Measurements from ENCODE around the gene GRIK4.
A peak's percentile ranks its signal among the peaks of the same experiment; 100 is the strongest.
"Not testable (repeated sequence)": the region's sequence is repeated elsewhere in the genome, so short reads cannot be mapped to it uniquely, and the experiment has no call there.

The GRIK4 gene

GRCh38 chr11:120613264-120614226, 102.0 kb downstream of the GRIK4 start:
- no peak for DNase-seq

- no peak for DNase-seq
Observed at GRCh38 chr11:120615391-120615790, 103.8 kb downstream of the GRIK4 start.

- DNase-seq = no peak
Observed at GRCh38 chr11:120618399-120618798, 106.9 kb downstream of the GRIK4 start.

- no peak for DNase-seq
Observed at GRCh38 chr11:120622189-120622875, 110.8 kb downstream of the GRIK4 start.

GRCh38 chr11:120624992-120625391, 113.4 kb downstream of the GRIK4 start:
- not testable (repeated sequence) for DNase-seq

GRCh38 chr11:120625565-120625964, 114.0 kb downstream of the GRIK4 start:
- DNase-seq = no peak

- no peak for DNase-seq
Observed at GRCh38 chr11:120626791-120627190, 115.2 kb downstream of the GRIK4 start.

GRCh38 chr11:120627327-120628163, 116.0 kb downstream of the GRIK4 start:
- DNase-seq = no peak

GRCh38 chr11:120629407-120630080, 118.0 kb downstream of the GRIK4 start:
- no peak for DNase-seq

GRCh38 chr11:120630122-120630521, 118.6 kb downstream of the GRIK4 start:
- no peak for DNase-seq

GRCh38 chr11:120632579-120632978, 121.0 kb downstream of the GRIK4 start:
- no peak for DNase-seq

- no peak for DNase-seq
Observed at GRCh38 chr11:120633616-120634393, 122.3 kb downstream of the GRIK4 start.

- DNase-seq = no peak
Observed at GRCh38 chr11:120634706-120635105, 123.2 kb downstream of the GRIK4 start.

- DNase-seq = no peak
Observed at GRCh38 chr11:120635136-120635810, 123.7 kb downstream of the GRIK4 start.

- DNase-seq = no peak
Observed at GRCh38 chr11:120637131-120637530, 125.6 kb downstream of the GRIK4 start.

- DNase-seq = no peak
Observed at GRCh38 chr11:120642196-120642894, 130.8 kb downstream of the GRIK4 start.

GRCh38 chr11:120643284-120643683, 131.7 kb downstream of the GRIK4 start:
- no peak for DNase-seq

GRCh38 chr11:120645639-120646038, 134.1 kb downstream of the GRIK4 start:
- peak; percentile 83 to 86 for DNase-seq

GRCh38 chr11:120646206-120646605, 134.7 kb downstream of the GRIK4 start:
- DNase-seq = no peak

- no peak for DNase-seq
Observed at GRCh38 chr11:120647681-120648080, 136.1 kb downstream of the GRIK4 start.

All from NCI-H187 (cell line).